ENCODE measurements around the gene NACC2.

The NACC2 gene

GRCh38 chr9:136122425-136123383 lies 27.6 kb upstream of the NACC2 start:
- H3K4me1 ChIP-seq (ENCODE audit: control insufficient read depth, insufficient read depth, low read length) = peaks cover 14% of the 10 kb centered on the region
- no peaks in the 10 kb centered on the region for H3K9me3 ChIP-seq (ENCODE audit: control insufficient read depth, low read length)
- no peaks in the 10 kb centered on the region for H3K36me3 ChIP-seq (ENCODE audit: control insufficient read depth, insufficient read depth, low read length, severe bottlenecking)
- DNase-seq (ENCODE audit: low read depth) = peak; percentile 83
- peak overlapping the region; percentile 58 for H3K4me3 ChIP-seq (ENCODE audit: low read length)
- peaks cover 46% of the 10 kb centered on the region for H3K27me3 ChIP-seq (replicated peaks; ENCODE audit: control insufficient read depth, insufficient read depth, low read length)
- H3K9ac ChIP-seq (ENCODE audit: low read length) = peak overlapping the region; percentile 70

GRCh38 chr9:136121801-136122200 lies 26.7 kb upstream of the NACC2 start:
- Histone ChIP-seq H3K9ac (ENCODE audit: low read length) (no peak overlapping the region), H3K27me3 (replicated peaks; ENCODE audit: control insufficient read depth, insufficient read depth, low read length) (peaks cover 37% of the 10 kb centered on the region), H3K4me3 (ENCODE audit: low read length) (no peak overlapping the region), H3K9me3 (ENCODE audit: control insufficient read depth, low read length) (no peaks in the 10 kb centered on the region), H3K36me3 (ENCODE audit: control insufficient read depth, insufficient read depth, low read length, severe bottlenecking) (no peaks in the 10 kb centered on the region), H3K4me1 (ENCODE audit: control insufficient read depth, insufficient read depth, low read length) (peaks cover 24% of the 10 kb centered on the region)
- no peak for DNase-seq (ENCODE audit: low read depth)

GRCh38 chr9:136120438-136120844 lies 25.4 kb upstream of the NACC2 start:
- no peaks in the 10 kb centered on the region for H3K9me3 ChIP-seq (ENCODE audit: control insufficient read depth, low read length)
- no peak overlapping the region for H3K4me3 ChIP-seq (ENCODE audit: low read length)
- peaks cover 9% of the 10 kb centered on the region for H3K36me3 ChIP-seq (ENCODE audit: control insufficient read depth, insufficient read depth, low read length, severe bottlenecking)
- peaks cover 23% of the 10 kb centered on the region for H3K27me3 ChIP-seq (replicated peaks; ENCODE audit: control insufficient read depth, insufficient read depth, low read length)
- no peak overlapping the region for H3K9ac ChIP-seq (ENCODE audit: low read length)
- peaks cover 24% of the 10 kb centered on the region for H3K4me1 ChIP-seq (ENCODE audit: control insufficient read depth, insufficient read depth, low read length)
- no peak for DNase-seq (ENCODE audit: low read depth)

- Histone ChIP-seq H3K27me3 (replicated peaks; ENCODE audit: control insufficient read depth, insufficient read depth, low read length) (peaks cover 19% of the 10 kb centered on the region), H3K4me3 (ENCODE audit: low read length) (peak overlapping the region; percentile 86), H3K4me1 (ENCODE audit: control insufficient read depth, insufficient read depth, low read length) (peaks cover 24% of the 10 kb centered on the region), H3K9ac (ENCODE audit: low read length) (peak overlapping the region; percentile 93), H3K36me3 (ENCODE audit: control insufficient read depth, insufficient read depth, low read length, severe bottlenecking) (peaks cover 14% of the 10 kb centered on the region), H3K9me3 (ENCODE audit: control insufficient read depth, low read length) (no peaks in the 10 kb centered on the region)
- DNase-seq (ENCODE audit: low read depth) = no peak
Observed at GRCh38 chr9:136119883-136120393, 24.8 kb upstream of the NACC2 start.

- Histone ChIP-seq H3K9ac (ENCODE audit: low read length) (peak overlapping the region; percentile 93), H3K9me3 (ENCODE audit: control insufficient read depth, low read length) (no peaks in the 10 kb centered on the region), H3K27me3 (replicated peaks; ENCODE audit: control insufficient read depth, insufficient read depth, low read length) (peaks cover 12% of the 10 kb centered on the region), H3K4me3 (ENCODE audit: low read length) (peak overlapping the region; percentile 86), H3K36me3 (ENCODE audit: control insufficient read depth, insufficient read depth, low read length, severe bottlenecking) (peaks cover 16% of the 10 kb centered on the region), H3K4me1 (ENCODE audit: control insufficient read depth, insufficient read depth, low read length) (peaks cover 24% of the 10 kb centered on the region)
- peak; percentile 49 for DNase-seq (ENCODE audit: low read depth)
Observed at GRCh38 chr9:136119061-136119882, 24.2 kb upstream of the NACC2 start.

- peaks cover 16% of the 10 kb centered on the region for H3K36me3 ChIP-seq (ENCODE audit: control insufficient read depth, insufficient read depth, low read length, severe bottlenecking)
- peak; percentile 99 for DNase-seq (ENCODE audit: low read depth)
- peak within 1 kb of the TSS; percentile 93 for H3K9ac ChIP-seq (ENCODE audit: low read length)
- peaks cover 24% of the 10 kb centered on the region for H3K4me1 ChIP-seq (ENCODE audit: control insufficient read depth, insufficient read depth, low read length)
- peaks cover 5% of the 10 kb centered on the region for H3K27me3 ChIP-seq (replicated peaks; ENCODE audit: control insufficient read depth, insufficient read depth, low read length)
- H3K4me3 ChIP-seq (ENCODE audit: low read length) = peak within 1 kb of the TSS; percentile 86
- H3K9me3 ChIP-seq (ENCODE audit: control insufficient read depth, low read length) = no peaks in the 10 kb centered on the region
Observed at GRCh38 chr9:136118320-136119060, 23.4 kb upstream of the NACC2 start, which contains the start of gene TMEM250. Gene TMEM250 (minus strand): TSS chr9:136118875. CDS start chr9:136116900, 1,975 bp downstream.

- H3K36me3 ChIP-seq (ENCODE audit: control insufficient read depth, insufficient read depth, low read length, severe bottlenecking) = peaks cover 16% of the 10 kb centered on the region
- peaks cover 21% of the 10 kb centered on the region for H3K4me1 ChIP-seq (ENCODE audit: control insufficient read depth, insufficient read depth, low read length)
- no peaks in the 10 kb centered on the region for H3K9me3 ChIP-seq (ENCODE audit: control insufficient read depth, low read length)
- peak overlapping the region; percentile 93 for H3K9ac ChIP-seq (ENCODE audit: low read length)
- H3K27me3 ChIP-seq (replicated peaks; ENCODE audit: control insufficient read depth, insufficient read depth, low read length) = no peaks in the 10 kb centered on the region
- peak; percentile 58 for DNase-seq (ENCODE audit: low read depth)
- H3K4me3 ChIP-seq (ENCODE audit: low read length) = peak overlapping the region; percentile 86
Observed at GRCh38 chr9:136117916-136118319, 22.8 kb upstream of the NACC2 start.

- Histone ChIP-seq H3K9me3 (ENCODE audit: control insufficient read depth, low read length) (no peaks in the 10 kb centered on the region), H3K36me3 (ENCODE audit: control insufficient read depth, insufficient read depth, low read length, severe bottlenecking) (peaks cover 16% of the 10 kb centered on the region), H3K27me3 (replicated peaks; ENCODE audit: control insufficient read depth, insufficient read depth, low read length) (no peaks in the 10 kb centered on the region), H3K4me1 (ENCODE audit: control insufficient read depth, insufficient read depth, low read length) (peaks cover 21% of the 10 kb centered on the region), H3K4me3 (ENCODE audit: low read length) (peak overlapping the region; percentile 86), H3K9ac (ENCODE audit: low read length) (peak overlapping the region; percentile 93)
- no peak for DNase-seq (ENCODE audit: low read depth)
Observed at GRCh38 chr9:136117291-136117915, 22.3 kb upstream of the NACC2 start.

- no peaks in the 10 kb centered on the region for H3K27me3 ChIP-seq (replicated peaks; ENCODE audit: control insufficient read depth, insufficient read depth, low read length)
- H3K9ac ChIP-seq (ENCODE audit: low read length) = peak overlapping the region; percentile 93
- peak overlapping the region; percentile 86 for H3K4me3 ChIP-seq (ENCODE audit: low read length)
- peaks cover 23% of the 10 kb centered on the region for H3K4me1 ChIP-seq (ENCODE audit: control insufficient read depth, insufficient read depth, low read length)
- H3K36me3 ChIP-seq (ENCODE audit: control insufficient read depth, insufficient read depth, low read length, severe bottlenecking) = peaks cover 16% of the 10 kb centered on the region
- no peak for DNase-seq (ENCODE audit: low read depth)
- H3K9me3 ChIP-seq (ENCODE audit: control insufficient read depth, low read length) = no peaks in the 10 kb centered on the region
Observed at GRCh38 chr9:136116360-136117098, 21.4 kb upstream of the NACC2 start.

All from adipocyte (in vitro differentiated cells).